Fibroblast of lung (primary cell): ENCODE measurements around the gene METTL16. TPM values are rescaled to one million over a fixed set of nuclear protein-coding genes. Genes with fewer than 3 reads are reported as not detected.
A peak's percentile ranks its signal among the peaks of the same experiment; 100 is the strongest.

ENCODE experiments used
- DNase-seq, 2 donors: peaks; one replicate each; pipeline versions ENCODE4 v3.0.0 to v3.0.0-alpha.2; 2010; ENCODE audit warnings: low read depth in 2 of 2
- H2AFZ ChIP-seq: 2 replicates; pipeline ENCODE4 v1.5.1; 2012; ENCODE audit warnings: low read length, control low read depth, inconsistent platforms
- H3K27ac ChIP-seq: 2 replicates; pipeline ENCODE4 v1.5.1; 2011; ENCODE audit warnings: low read length, control low read depth; ENCODE audit not compliant: insufficient read depth
- H3K27me3 ChIP-seq: 2 replicates; pipeline ENCODE4 v1.5.1; 2011; ENCODE audit warnings: mild to moderate bottlenecking, low read length; ENCODE audit not compliant: control insufficient read depth, insufficient read depth
- H3K36me3 ChIP-seq: 2 replicates; pipeline ENCODE4 v1.5.1; 2011; ENCODE audit warnings: low read length; ENCODE audit not compliant: control insufficient read depth, insufficient read depth
- H3K4me1 ChIP-seq: 2 replicates; pipeline ENCODE4 v1.5.1; 2011; ENCODE audit warnings: low read length; ENCODE audit not compliant: control insufficient read depth, insufficient read depth; ENCODE audit errors: extremely low read depth
- H3K4me2 ChIP-seq: 2 replicates; pipeline ENCODE4 v1.5.1; 2011; ENCODE audit warnings: low read length, control low read depth; ENCODE audit not compliant: insufficient read depth; ENCODE audit errors: extremely low read depth
- H3K4me3 ChIP-seq, 4 experiments: fragments of 200-600 bp in 1 of 4; sonication (generic) in 1 of 4; replicated peaks in 1 of 4; 2 replicates each; pipeline ENCODE4 v1.5.1; 2011 to 2016; ENCODE audit warnings: low read length in 4 of 4, low read depth in 3 of 4, mild to moderate bottlenecking in 3 of 4, control low read depth in 2 of 4, inconsistent platforms in 1 of 4, mixed read lengths in 1 of 4; ENCODE audit not compliant: insufficient read depth in 1 of 4; ENCODE audit errors: control extremely low read depth in 1 of 4
- H3K79me2 ChIP-seq: 2 replicates; pipeline ENCODE4 v1.5.1; 2012; ENCODE audit warnings: mild to moderate bottlenecking, low read length, inconsistent platforms; ENCODE audit not compliant: control insufficient read depth, insufficient read depth
- H3K9ac ChIP-seq: 2 replicates; pipeline ENCODE4 v1.5.1; 2011; ENCODE audit warnings: mild to moderate bottlenecking, low read length, control low read depth; ENCODE audit not compliant: insufficient read depth
- H3K9me3 ChIP-seq: 2 replicates; pipeline ENCODE4 v1.5.1; 2012; ENCODE audit warnings: low read depth, low read length; ENCODE audit not compliant: control insufficient read depth, insufficient read depth
- H4K20me1 ChIP-seq: 2 replicates; pipeline ENCODE4 v1.5.1; 2011; ENCODE audit warnings: low read length; ENCODE audit not compliant: control insufficient read depth, insufficient read depth; ENCODE audit errors: extremely low read depth
- EZH2 ChIP-seq: IDR thresholded peaks from 2 replicates; pipeline ENCODE4 v1.5.1; 2012; ENCODE audit warnings: low read length, control low read depth, mild to moderate bottlenecking; ENCODE audit errors: missing control alignments
- polyA plus RNA-seq, 2 donors: library from polyadenylated mRNA; depleted of rRNA in 1 of 2; stranded (reverse) in 1 of 2; unstranded in 1 of 2; fragments of >200 nt; gene quantifications; 2 replicates each; pipeline ENCODE4 v1.2.1, GENCODE V29; 2011 to 2012; ENCODE audit warnings: missing spikeins in 1 of 2
- total RNA-seq: library from RNA; depleted of rRNA; stranded (reverse); fragments of >200 nt; gene quantifications from 2 replicates; pipeline ENCODE4 v1.2.1, GENCODE V29; 2014
- TF ChIP-seq, protein P1 (sequence below), 2 donors: IDR thresholded peaks in 1 of 2; conservative IDR thresholded peaks in 1 of 2; 1 replicate in 1 of 2; 2 replicates in 1 of 2; pipeline ENCODE4 v1.5.1; 2011 to 2012; ENCODE audit warnings: low read length in 2 of 2, control low read depth in 1 of 2, inconsistent platforms in 1 of 2, low read depth in 1 of 2, mild to moderate bottlenecking in 1 of 2

Gene METTL16
- total and polyA plus RNA-seq, 2 donors (not counting 1 experiment from before 2014, with no cell fraction given) = 12.2 to 13.4 TPM

- no peak for TF ChIP-seq EZH2
- TF ChIP-seq, protein P1, sequence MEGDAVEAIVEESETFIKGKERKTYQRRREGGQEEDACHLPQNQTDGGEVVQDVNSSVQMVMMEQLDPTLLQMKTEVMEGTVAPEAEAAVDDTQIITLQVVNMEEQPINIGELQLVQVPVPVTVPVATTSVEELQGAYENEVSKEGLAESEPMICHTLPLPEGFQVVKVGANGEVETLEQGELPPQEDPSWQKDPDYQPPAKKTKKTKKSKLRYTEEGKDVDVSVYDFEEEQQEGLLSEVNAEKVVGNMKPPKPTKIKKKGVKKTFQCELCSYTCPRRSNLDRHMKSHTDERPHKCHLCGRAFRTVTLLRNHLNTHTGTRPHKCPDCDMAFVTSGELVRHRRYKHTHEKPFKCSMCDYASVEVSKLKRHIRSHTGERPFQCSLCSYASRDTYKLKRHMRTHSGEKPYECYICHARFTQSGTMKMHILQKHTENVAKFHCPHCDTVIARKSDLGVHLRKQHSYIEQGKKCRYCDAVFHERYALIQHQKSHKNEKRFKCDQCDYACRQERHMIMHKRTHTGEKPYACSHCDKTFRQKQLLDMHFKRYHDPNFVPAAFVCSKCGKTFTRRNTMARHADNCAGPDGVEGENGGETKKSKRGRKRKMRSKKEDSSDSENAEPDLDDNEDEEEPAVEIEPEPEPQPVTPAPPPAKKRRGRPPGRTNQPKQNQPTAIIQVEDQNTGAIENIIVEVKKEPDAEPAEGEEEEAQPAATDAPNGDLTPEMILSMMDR (conservative IDR thresholded peaks at IDR 0.05 in 1 of 2, IDR thresholded peaks at IDR 0.05 in 1 of 2; ENCODE audit: low read depth in 1 of 2, low read length in 2 of 2) = no peak
- Histone ChIP-seq H3K27ac (no peak overlapping the region), H3K36me3 (peaks cover 10% of the 10 kb centered on the region), H3K9ac (no peak overlapping the region), H3K79me2 (no peaks in the 10 kb centered on the region), H3K27me3 (no peaks in the 10 kb centered on the region), H3K9me3 (no peaks in the 10 kb centered on the region), H4K20me1 (no peaks in the 10 kb centered on the region), H2AFZ (no peak overlapping the region), H3K4me3 (no peak overlapping the region), H3K4me2 (no peak overlapping the region), H3K4me1 (no peaks in the 10 kb centered on the region)
- no peak for DNase-seq
These were observed 143.3 kb downstream of the METTL16 start for GRCh38 chr17:2368359-2368758.

GRCh38 chr17:2366747-2367494, 144.8 kb downstream of the METTL16 start:
- Histone ChIP-seq H3K9ac (no peak overlapping the region), H2AFZ (no peak overlapping the region), H3K27ac (no peak overlapping the region), H3K4me3 (no peak overlapping the region), H3K27me3 (no peaks in the 10 kb centered on the region), H4K20me1 (no peaks in the 10 kb centered on the region), H3K4me2 (no peak overlapping the region), H3K79me2 (no peaks in the 10 kb centered on the region), H3K36me3 (peaks cover 9% of the 10 kb centered on the region), H3K9me3 (no peaks in the 10 kb centered on the region), H3K4me1 (no peaks in the 10 kb centered on the region)
- DNase-seq = no peak
- TF ChIP-seq EZH2 = no peak
- TF ChIP-seq, protein P1 (conservative IDR thresholded peaks at IDR 0.05 in 1 of 2, IDR thresholded peaks at IDR 0.05 in 1 of 2; ENCODE audit: low read depth in 1 of 2, low read length in 2 of 2) = peak in 1 of 2 donors; percentile 23

Other genes with a start within 250 kb of the METTL16 start
- gene SMG6, start 208.1 kb downstream of the METTL16 start, total RNA-seq = 25.7 and 29.9 TPM in 2 replicates
- gene SMG6, start 208.1 kb downstream of the METTL16 start, polyA plus RNA-seq = 14.7 and 15.5 TPM in 2 replicates
- gene SRR, start 207.9 kb downstream of the METTL16 start, total RNA-seq = 14.1 and 15.0 TPM in 2 replicates
- gene SRR, start 207.9 kb downstream of the METTL16 start, polyA plus RNA-seq = 22.3 and 26.0 TPM in 2 replicates
- 42.4 and 47.3 TPM in 2 replicates for gene TSR1, start 175.4 kb downstream of the METTL16 start, total RNA-seq
- gene TSR1, start 175.4 kb downstream of the METTL16 start, polyA plus RNA-seq = 13.7 and 16.9 TPM in 2 replicates
- 25.7 and 31.5 TPM in 2 replicates for gene SGSM2, start 174.4 kb downstream of the METTL16 start, total RNA-seq
- 16.2 and 23.4 TPM in 2 replicates for gene SGSM2, start 174.4 kb downstream of the METTL16 start, polyA plus RNA-seq
- gene MNT, start 110.8 kb downstream of the METTL16 start, total RNA-seq = 4.9 and 8.4 TPM in 2 replicates
- gene MNT, start 110.8 kb downstream of the METTL16 start, polyA plus RNA-seq = 1.7 and 2.2 TPM in 2 replicates
- gene PAFAH1B1, start 81.8 kb upstream of the METTL16 start, total RNA-seq = 78.6 and 108 TPM in 2 replicates
- 87.7 and 107 TPM in 2 replicates for gene PAFAH1B1, start 81.8 kb upstream of the METTL16 start, polyA plus RNA-seq
- 28.2 and 29.4 TPM in 2 replicates for gene CLUH, start 199.9 kb upstream of the METTL16 start, total RNA-seq
- gene CLUH, start 199.9 kb upstream of the METTL16 start, polyA plus RNA-seq = 10.5 and 19.2 TPM in 2 replicates
- not detected in 2 replicates for gene CCDC92B, start 237.8 kb upstream of the METTL16 start, total RNA-seq
- not detected in 2 replicates for gene CCDC92B, start 237.8 kb upstream of the METTL16 start, polyA plus RNA-seq